Neuronal stem cell (in vitro differentiated cells): ENCODE data around the gene SYNCRIP. TPM values are rescaled to one million over a fixed set of nuclear protein-coding genes. Genes with fewer than 3 reads are reported as not detected.

Experiments
- small RNA-seq: library from polyadenylated mRNA; stranded (forward); fragments of <200 nt; extraction: miRNeasy Mini kit (QIAGEN cat#:217004); gene quantifications from one replicate; pipeline ENCODE3, GENCODE V24; 2013; ENCODE audit not compliant: insufficient read depth

SYNCRIP gene

Small RNA genes lying within 50 kb of the gene (small RNA-seq; reads per million reads assigned to genes)
- gene SNORD50B = not detected
